DND-41 (cell line): Measurements from ENCODE around the gene STXBP4.

Experiments
- ATAC-seq: fragments of 200-7000 bp; cut with Tn5 transposase; 3 replicates; pipeline ENCODE4 v1.9.1; 2021; ENCODE audit warnings: low read depth; ENCODE audit not compliant: insufficient read depth
- DNase-seq: peaks from one replicate; pipeline ENCODE4 v3.0.0-alpha.2; 2020
- H2AFZ ChIP-seq: 2 replicates; pipeline ENCODE4 v1.6.0; 2012; ENCODE audit warnings: low read depth, low read length
- H3K27ac ChIP-seq: 2 replicates; pipeline ENCODE4 v1.5.1; 2012; ENCODE audit warnings: low read length, inconsistent platforms
- H3K27me3 ChIP-seq: fragments of 200-600 bp; sonication (generic); 2 replicates; pipeline ENCODE4 v1.6.0; 2012; ENCODE audit warnings: low read length, mild to moderate bottlenecking, inconsistent platforms; ENCODE audit not compliant: insufficient read depth, poor library complexity
- H3K36me3 ChIP-seq: 2 replicates; pipeline ENCODE4 v1.5.1; 2012; ENCODE audit warnings: low read length, inconsistent platforms; ENCODE audit not compliant: insufficient read depth
- H3K4me1 ChIP-seq: 2 replicates; pipeline ENCODE4 v1.5.1; 2012; ENCODE audit warnings: mild to moderate bottlenecking, low read length; ENCODE audit not compliant: insufficient read depth
- H3K4me2 ChIP-seq: 2 replicates; pipeline ENCODE4 v1.6.0; 2012; ENCODE audit warnings: mild to moderate bottlenecking, moderate library complexity, low read length, inconsistent platforms; ENCODE audit not compliant: insufficient read depth
- H3K4me3 ChIP-seq, 2 experiments: fragments of 200-600 bp in 1 of 2; shearing (Covaris generic) in 1 of 2; 2 replicates each; pipeline ENCODE4 v1.5.1; 2012 to 2016; ENCODE audit warnings: inconsistent platforms in 2 of 2, low read length in 2 of 2, mild to moderate bottlenecking in 2 of 2, low read depth in 1 of 2, moderate library complexity in 1 of 2
- H3K79me2 ChIP-seq: 2 replicates; pipeline ENCODE4 v1.6.0; 2012; ENCODE audit warnings: low read length, inconsistent platforms; ENCODE audit not compliant: insufficient read depth
- H3K9ac ChIP-seq: 2 replicates; pipeline ENCODE4 v1.6.0; 2012; ENCODE audit warnings: low read depth, mild to moderate bottlenecking, inconsistent platforms, low read length, moderate library complexity
- H3K9me3 ChIP-seq: 2 replicates; pipeline ENCODE4 v1.5.1; 2012; ENCODE audit warnings: low read length, moderate library complexity, mild to moderate bottlenecking, inconsistent platforms; ENCODE audit not compliant: insufficient read depth, severe bottlenecking
- H4K20me1 ChIP-seq: 2 replicates; pipeline ENCODE4 v1.6.0; 2012; ENCODE audit warnings: low read length; ENCODE audit not compliant: insufficient read depth
- CTCF ChIP-seq: IDR thresholded peaks from 2 replicates; pipeline ENCODE4 v1.5.1; 2012; ENCODE audit warnings: borderline replicate concordance, low read length, moderate library complexity, mild to moderate bottlenecking; ENCODE audit not compliant: poor library complexity, severe bottlenecking; ENCODE audit errors: extremely low read depth
- EZH2 ChIP-seq: IDR thresholded peaks from 3 replicates; pipeline ENCODE4 v1.6.1; 2012; ENCODE audit warnings: borderline replicate concordance, low read depth, mild to moderate bottlenecking, moderate library complexity, low read length, inconsistent platforms; ENCODE audit not compliant: severe bottlenecking

Gene STXBP4

GRCh38 chr17:54980375-54980774 is 11.8 kb downstream of the STXBP4 start:
- peaks cover 12% of the 10 kb centered on the region for H3K9me3 ChIP-seq
- H3K27ac ChIP-seq: no peak overlapping the region
- peaks cover 21% of the 10 kb centered on the region for H3K79me2 ChIP-seq
- H3K36me3 ChIP-seq: no peaks in the 10 kb centered on the region
- TF ChIP-seq EZH2 (no peak), CTCF (no peak)
- no peak overlapping the region for H2AFZ ChIP-seq
- no peak overlapping the region for H3K4me2 ChIP-seq
- H3K27me3 ChIP-seq: no peaks in the 10 kb centered on the region
- H3K4me3 ChIP-seq: no peak overlapping the region
- no peak for DNase-seq
- no peak overlapping the region for H3K9ac ChIP-seq
- 0 out of 2 replicates have a peak, but pooled peaks cover 3% of the 10 kb centered on the region for H3K4me1 ChIP-seq
- H4K20me1 ChIP-seq: no peaks in the 10 kb centered on the region
- no peak for ATAC-seq

GRCh38 chr17:54982399-54982798 is 13.8 kb downstream of the STXBP4 start:
- ATAC-seq (no peak), DNase-seq (no peak)
- no peaks in the 10 kb centered on the region for H3K27me3 ChIP-seq
- no peak overlapping the region for H3K4me3 ChIP-seq
- H4K20me1 ChIP-seq: no peaks in the 10 kb centered on the region
- H3K36me3 ChIP-seq: no peaks in the 10 kb centered on the region
- H3K4me2 ChIP-seq: no peak overlapping the region
- no peak for TF ChIP-seq EZH2
- no peak for TF ChIP-seq CTCF
- H3K9ac ChIP-seq: no peak overlapping the region
- no peak overlapping the region for H2AFZ ChIP-seq
- H3K9me3 ChIP-seq: peaks cover 12% of the 10 kb centered on the region
- no peak overlapping the region for H3K27ac ChIP-seq
- 0 out of 2 replicates have a peak, but pooled peaks cover 3% of the 10 kb centered on the region for H3K4me1 ChIP-seq
- peaks cover 17% of the 10 kb centered on the region; the same call in 1 of the 2 replicates for H3K79me2 ChIP-seq

DNA sequence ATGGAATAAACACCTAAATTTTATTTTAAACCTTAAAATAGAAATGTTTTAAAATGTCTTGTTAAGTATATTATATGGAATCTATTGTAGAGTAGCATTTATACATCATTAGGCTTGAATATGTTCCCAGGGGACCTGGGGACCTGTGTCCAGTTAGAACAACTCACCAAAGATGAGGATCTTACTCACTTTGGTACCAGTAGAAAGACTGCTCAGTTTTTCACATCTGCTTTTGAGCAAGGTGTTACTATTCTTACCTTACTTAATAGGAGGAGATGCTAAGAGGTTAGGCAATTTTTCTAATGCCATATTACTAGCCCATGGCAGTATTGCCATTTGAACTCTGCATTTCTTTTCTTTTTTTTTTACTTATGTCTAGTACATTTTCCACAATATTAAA is 14.7 kb downstream of the STXBP4 start:
- H2AFZ ChIP-seq: no peak overlapping the region
- H3K4me3 ChIP-seq: no peak overlapping the region
- no peak for DNase-seq
- TF ChIP-seq CTCF (no peak), EZH2 (no peak)
- H3K9me3 ChIP-seq: peaks cover 12% of the 10 kb centered on the region
- H3K79me2 ChIP-seq: peaks cover 17% of the 10 kb centered on the region; the same call in 1 of the 2 replicates
- H3K27ac ChIP-seq: no peak overlapping the region
- no peak overlapping the region for H3K9ac ChIP-seq
- no peaks in the 10 kb centered on the region for H3K27me3 ChIP-seq
- no peaks in the 10 kb centered on the region for H3K36me3 ChIP-seq
- no peak for ATAC-seq
- H4K20me1 ChIP-seq: no peaks in the 10 kb centered on the region
- H3K4me1 ChIP-seq: 0 out of 2 replicates have a peak, but pooled peaks cover 3% of the 10 kb centered on the region
- no peak overlapping the region for H3K4me2 ChIP-seq

DNA sequence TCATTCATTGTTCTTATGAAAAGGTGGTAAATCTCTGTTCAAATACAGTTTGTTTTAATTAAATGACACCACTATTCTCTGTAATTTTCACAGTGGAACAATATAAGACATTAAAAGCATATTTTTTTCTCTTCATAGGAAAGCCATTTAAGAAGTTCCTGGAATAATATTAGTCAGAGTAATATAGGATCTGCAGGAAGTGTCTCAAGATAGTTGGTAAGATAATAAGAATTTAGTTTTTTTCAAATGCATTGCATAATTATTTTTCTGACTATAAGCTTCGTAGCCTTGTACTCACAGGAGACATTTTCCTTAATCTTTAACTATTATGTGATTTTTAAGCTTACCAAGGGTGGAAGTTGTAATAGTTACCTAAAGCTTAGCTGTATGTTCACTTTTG is 16.9 kb downstream of the STXBP4 start:
- Histone ChIP-seq H3K27ac (no peak overlapping the region), H3K79me2 (peaks cover 7% of the 10 kb centered on the region; the same call in 1 of the 2 replicates), H3K9ac (no peak overlapping the region), H3K4me2 (no peak overlapping the region), H3K4me3 (no peak overlapping the region), H3K9me3 (peaks cover 3% of the 10 kb centered on the region), H3K27me3 (no peaks in the 10 kb centered on the region), H4K20me1 (no peaks in the 10 kb centered on the region), H3K4me1 (0 out of 2 replicates have a peak, but pooled peaks cover 3% of the 10 kb centered on the region), H3K36me3 (no peaks in the 10 kb centered on the region), H2AFZ (no peak overlapping the region)
- ATAC-seq: no peak
- TF ChIP-seq EZH2 (no peak), CTCF (no peak)
- DNase-seq: no peak
